A549 (cell line): ENCODE data around the gene MINPP1. TPM values are rescaled to one million over a fixed set of nuclear protein-coding genes. Genes with fewer than 3 reads are reported as not detected.

Source experiments
- ATAC-seq, 2 experiments: fragments of 200-7000 bp in 1 of 2; fragments of >200 bp in 1 of 2; cut with Nextera tagmentation in 1 of 2; cut with Tn5 transposase in 1 of 2; 3 replicates each; pipeline versions ENCODE4 v1.8.0 to v1.9.1; 2018 to 2020; ENCODE audit warnings: mild to moderate bottlenecking in 1 of 2, moderate library complexity in 1 of 2
- CTCF ChIA-PET: fragments of 300-600 bp; sonication (Branson Sonifier 250); formaldehyde crosslinking; extraction: SDS; loops from one replicate; lab custom pipeline; 2021; ENCODE audit warnings: antibody characterized with exemption, inconsistent platforms; lab: Yijun Ruan, JAX
- POLR2A ChIA-PET: fragments of 350-600 bp; formaldehyde crosslinking; extraction: SDS; loops from one replicate; lab custom pipeline; 2021; ENCODE audit warnings: antibody characterized with exemption, inconsistent platforms; lab: Yijun Ruan, JAX
- DNase-seq, 2 experiments: peaks; one replicate each; pipeline versions ENCODE4 v3.0.0 to v3.0.0-alpha.2; 2011 to 2016; ENCODE audit warnings: low read depth in 1 of 2, low spot score in 1 of 2
- FAIRE-seq: peaks from 2 replicates; lab custom pipeline; 2011; peaks lifted over from hg19 to GRCh38; lab: Jason Lieb, UNC
- H3K27ac ChIP-seq, 2 experiments: fragments of >200 bp; sonication (Bioruptor Twin); formaldehyde crosslinking; 3 replicates each; pipeline ENCODE4 v1.5.1; 2016 to 2017
- H3K4me1 ChIP-seq: fragments of >200 bp; sonication (Bioruptor Twin); formaldehyde crosslinking; 3 replicates; pipeline ENCODE4 v1.6.1; 2016
- H3K4me2 ChIP-seq: fragments of >200 bp; sonication (Bioruptor Twin); formaldehyde crosslinking; 3 replicates; pipeline ENCODE4 v1.6.1; 2016
- H3K4me3 ChIP-seq: fragments of >200 bp; sonication (Bioruptor Twin); formaldehyde crosslinking; 3 replicates; pipeline ENCODE4 v1.5.1; 2016
- H3K9me3 ChIP-seq: fragments of >200 bp; sonication (Bioruptor Twin); formaldehyde crosslinking; 3 replicates; pipeline ENCODE4 v1.6.1; 2016
- CHD4 ChIP-seq: fragments of 200-600 bp; sonication (generic); IDR thresholded peaks from 2 replicates; pipeline ENCODE4 v1.6.1; 2016; ENCODE audit warnings: antibody characterized with exemption, mild to moderate bottlenecking, borderline replicate concordance
- FOSL2 ChIP-seq, 2 experiments: fragments of 450-650 bp in 1 of 2; fragments of >200 bp in 1 of 2; sonication (Bioruptor Twin) in 1 of 2; formaldehyde crosslinking; IDR thresholded peaks; 2 replicates each; pipeline versions ENCODE4 v1.5.0 to v1.6.1; 2016 to 2020; ENCODE audit warnings: mild to moderate bottlenecking in 1 of 2, moderate library complexity in 1 of 2
- HOXB5 ChIP-seq: fragments of 250-450 bp; sonication (Bioruptor Pico); IDR thresholded peaks from 2 replicates; pipeline ENCODE4 v1.5.0; 2020; ENCODE audit warnings: mild to moderate bottlenecking, moderate library complexity
- JUNB ChIP-seq: fragments of >200 bp; sonication (Bioruptor Twin); formaldehyde crosslinking; IDR thresholded peaks from 2 replicates; pipeline ENCODE4 v1.6.1; 2016
- MAFK ChIP-seq: fragments of 450-650 bp; IDR thresholded peaks from 2 replicates; pipeline ENCODE4 v1.6.1; 2014; ENCODE audit not compliant: partially characterized antibody
- NPAS2 ChIP-seq: fragments of 250-450 bp; sonication (Bioruptor Pico); IDR thresholded peaks from 2 replicates; pipeline ENCODE4 v1.8.0; 2022; ENCODE audit warnings: mild to moderate bottlenecking, moderate library complexity, borderline replicate concordance
- PHF8 ChIP-seq: fragments of 200-600 bp; sonication (generic); IDR thresholded peaks from 2 replicates; pipeline ENCODE4 v1.6.1; 2016; ENCODE audit warnings: low read depth, mild to moderate bottlenecking, antibody characterized with exemption, moderate library complexity, borderline replicate concordance
- POLR2AphosphoS2 ChIP-seq: conservative IDR thresholded peaks from 2 replicates; pipeline ENCODE4 v1.6.1; 2012; ENCODE audit warnings: low read length, improper control_type of control experiment, inconsistent platforms
- RAD21 ChIP-seq, 2 experiments: fragments of >200 bp in 1 of 2; sonication (Bioruptor Twin) in 1 of 2; formaldehyde crosslinking in 1 of 2; IDR thresholded peaks in 1 of 2; conservative IDR thresholded peaks in 1 of 2; 2 replicates in 1 of 2; 3 replicates in 1 of 2; pipeline ENCODE4 v1.6.1; 2012 to 2018; ENCODE audit warnings: inconsistent platforms in 1 of 2
- RCOR1 ChIP-seq: fragments of 150-350 bp; IDR thresholded peaks from 2 replicates; pipeline ENCODE4 v1.6.1; 2014; ENCODE audit warnings: antibody characterized with exemption, low read length, low read depth
- RNF2 ChIP-seq: fragments of 200-600 bp; sonication (generic); IDR thresholded peaks from 2 replicates; pipeline ENCODE4 v1.6.1; 2016; ENCODE audit warnings: low read depth, mild to moderate bottlenecking, antibody characterized with exemption, moderate library complexity, borderline replicate concordance
- SMC3 ChIP-seq: fragments of >200 bp; sonication (Bioruptor Twin); formaldehyde crosslinking; IDR thresholded peaks from 3 replicates; pipeline ENCODE4 v1.6.1; 2018; ENCODE audit warnings: inconsistent platforms
- TFCP2L1 ChIP-seq: fragments of 250-450 bp; sonication (Bioruptor Pico); IDR thresholded peaks from 2 replicates; pipeline ENCODE4 v1.5.0; 2021; ENCODE audit warnings: mild to moderate bottlenecking
- ZNF302 ChIP-seq: fragments of 250-450 bp; sonication (Bioruptor Pico); IDR thresholded peaks from 2 replicates; pipeline ENCODE4 v1.9.0; 2021; ENCODE audit warnings: inconsistent platforms, mild to moderate bottlenecking, moderate library complexity
- WGBS: methylation state at CpG from one replicate; pipeline ENCODE4 v1.1.6; 2017; ENCODE audit errors: missing lambda C conversion rate; 5-methylcytosine and 5-hydroxymethylcytosine counted together
- polyA plus RNA-seq, 4 experiments: library from polyadenylated mRNA; depleted of rRNA in 3 of 4; stranded (reverse); fragments of >200 nt; fragmentation: RNase III in 1 of 4; extraction: RNeasy Plus Mini Kit Qiagen cat#74134 plus additional on column Dnase treatment in 1 of 4; gene quantifications; 2 replicates in 3 of 4; 3 replicates in 1 of 4; pipeline ENCODE4 v1.2.3, GENCODE V29; 2011 to 2017
- TF ChIP-seq, protein P1 (sequence below): fragments of >200 bp; sonication (Bioruptor Twin); formaldehyde crosslinking; IDR thresholded peaks from 2 replicates; pipeline ENCODE4 v1.6.1; 2016
- TF ChIP-seq, protein P2 (sequence below): fragments of 450-650 bp; IDR thresholded peaks from 2 replicates; pipeline ENCODE4 v1.6.1; 2014; ENCODE audit warnings: antibody characterized with exemption
- TF ChIP-seq, protein P3 (sequence below): IDR thresholded peaks from 2 replicates; pipeline ENCODE4 v1.6.1; 2012; ENCODE audit warnings: low read depth, borderline replicate concordance
- TF ChIP-seq, protein P4 (sequence below): fragments of 250-450 bp; sonication (Bioruptor Pico); IDR thresholded peaks from 2 replicates; pipeline ENCODE4 v1.5.0; 2020; ENCODE audit warnings: low read depth, mild to moderate bottlenecking, moderate library complexity
- TF ChIP-seq, protein P5 (sequence below): fragments of 200-600 bp; sonication (generic); IDR thresholded peaks from 2 replicates; pipeline ENCODE4 v1.6.1; 2016; ENCODE audit warnings: antibody characterized with exemption, mild to moderate bottlenecking, moderate library complexity
- TF ChIP-seq, protein P6 (sequence below): IDR thresholded peaks from 2 replicates; pipeline ENCODE4 v1.6.1; 2012
- TF ChIP-seq, protein P7 (sequence below): fragments of >200 bp; sonication (Bioruptor Twin); formaldehyde crosslinking; IDR thresholded peaks from 3 replicates; pipeline ENCODE4 v1.5.1; 2016

MINPP1 gene
- polyA plus RNA-seq, 2 of the 4 experiments (the other 2 are of a cell fraction): 28.4 to 31.4 TPM

DNA sequence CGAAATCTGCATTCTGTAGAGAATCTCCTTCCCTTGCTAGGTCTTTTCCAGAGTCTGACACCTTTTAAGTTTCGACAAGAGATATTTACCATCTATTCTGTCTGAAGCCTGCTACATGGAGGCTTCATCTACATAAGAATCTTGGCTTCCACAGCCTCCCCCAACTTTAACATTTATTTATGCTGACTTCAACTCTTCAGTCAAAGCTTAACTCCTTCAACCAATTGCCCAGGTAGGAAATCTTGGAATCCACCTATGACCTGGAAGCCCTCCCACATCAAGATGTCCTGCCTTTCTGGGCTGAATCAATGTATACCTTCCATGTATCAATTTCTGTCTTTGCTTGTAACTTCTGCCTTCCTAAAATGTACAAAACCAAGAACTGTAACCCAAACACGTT lies 54.7 kb downstream of the MINPP1 start:
- TF ChIP-seq, protein P1, sequence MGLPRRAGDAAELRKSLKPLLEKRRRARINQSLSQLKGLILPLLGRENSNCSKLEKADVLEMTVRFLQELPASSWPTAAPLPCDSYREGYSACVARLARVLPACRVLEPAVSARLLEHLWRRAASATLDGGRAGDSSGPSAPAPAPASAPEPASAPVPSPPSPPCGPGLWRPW: no peak
- TF ChIP-seq, protein P2, sequence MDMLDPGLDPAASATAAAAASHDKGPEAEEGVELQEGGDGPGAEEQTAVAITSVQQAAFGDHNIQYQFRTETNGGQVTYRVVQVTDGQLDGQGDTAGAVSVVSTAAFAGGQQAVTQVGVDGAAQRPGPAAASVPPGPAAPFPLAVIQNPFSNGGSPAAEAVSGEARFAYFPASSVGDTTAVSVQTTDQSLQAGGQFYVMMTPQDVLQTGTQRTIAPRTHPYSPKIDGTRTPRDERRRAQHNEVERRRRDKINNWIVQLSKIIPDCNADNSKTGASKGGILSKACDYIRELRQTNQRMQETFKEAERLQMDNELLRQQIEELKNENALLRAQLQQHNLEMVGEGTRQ: no peak
- TF ChIP-seq PHF8 (no peak), NPAS2 (CRISPR knock-in tag) (no peak), ZNF302 (no peak), JUNB (no peak), RNF2 (no peak), HOXB5 (no peak), SMC3 (no peak)
- TF ChIP-seq, protein P3, sequence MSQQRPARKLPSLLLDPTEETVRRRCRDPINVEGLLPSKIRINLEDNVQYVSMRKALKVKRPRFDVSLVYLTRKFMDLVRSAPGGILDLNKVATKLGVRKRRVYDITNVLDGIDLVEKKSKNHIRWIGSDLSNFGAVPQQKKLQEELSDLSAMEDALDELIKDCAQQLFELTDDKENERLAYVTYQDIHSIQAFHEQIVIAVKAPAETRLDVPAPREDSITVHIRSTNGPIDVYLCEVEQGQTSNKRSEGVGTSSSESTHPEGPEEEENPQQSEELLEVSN: no peak
- TF ChIP-seq, protein P4, sequence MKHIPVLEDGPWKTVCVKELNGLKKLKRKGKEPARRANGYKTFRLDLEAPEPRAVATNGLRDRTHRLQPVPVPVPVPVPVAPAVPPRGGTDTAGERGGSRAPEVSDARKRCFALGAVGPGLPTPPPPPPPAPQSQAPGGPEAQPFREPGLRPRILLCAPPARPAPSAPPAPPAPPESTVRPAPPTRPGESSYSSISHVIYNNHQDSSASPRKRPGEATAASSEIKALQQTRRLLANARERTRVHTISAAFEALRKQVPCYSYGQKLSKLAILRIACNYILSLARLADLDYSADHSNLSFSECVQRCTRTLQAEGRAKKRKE (CRISPR knock-in tag): no peak
- TF ChIP-seq, all 56 proteins: peak for 0

DNA sequence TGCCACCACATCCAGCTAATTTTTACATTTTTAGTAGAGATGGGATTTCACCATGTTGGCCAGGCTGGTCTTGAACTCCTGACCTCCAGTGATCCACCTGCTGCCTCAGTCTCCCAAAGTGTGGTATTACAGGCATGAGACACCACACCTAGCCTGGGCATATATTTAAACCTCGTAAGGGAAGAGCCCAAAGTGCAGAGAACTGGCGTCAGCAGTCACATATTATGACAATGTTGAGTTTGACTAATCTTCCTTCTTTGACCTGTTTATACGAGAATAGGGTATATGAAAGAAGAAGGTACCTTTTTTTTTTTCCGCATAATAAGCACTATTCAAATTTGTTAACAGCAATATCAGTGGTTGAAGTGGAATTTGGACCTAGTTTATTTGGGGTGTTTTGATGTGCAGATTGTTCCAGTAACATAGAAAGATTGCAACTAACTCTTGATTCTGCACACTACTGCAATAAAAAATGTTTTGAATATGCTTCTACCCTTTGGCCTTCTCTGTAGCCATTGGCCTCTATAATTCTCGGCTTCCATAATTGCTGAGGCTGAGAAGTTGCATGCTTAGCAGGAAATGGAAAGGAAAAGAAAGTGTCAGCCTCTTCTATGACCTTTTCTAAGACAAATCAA lies 55.9 kb downstream of the MINPP1 start:
- FAIRE-seq (no peak), DNase-seq (no peak), ATAC-seq (no peak)
- H3K4me1 ChIP-seq: no peaks in the 10 kb centered on the region
- H3K9me3 ChIP-seq: peaks cover 15% of the 10 kb centered on the region
- peak; percentile 51 for TF ChIP-seq MAFK
- TF ChIP-seq NPAS2 (CRISPR knock-in tag): no peak
- POLR2A ChIA-PET: no interaction called here
- H3K4me3 ChIP-seq: no peak overlapping the region
- 82% methylated on average over 5 of the region's 5 CpGs for WGBS
- CTCF ChIA-PET: no interaction called here
- no peak overlapping the region for H3K4me2 ChIP-seq
- H3K27ac ChIP-seq: no peak overlapping the region

More for the DNA sequence above, 54.7 kb downstream of the MINPP1 start:
- H3K4me1 ChIP-seq: no peaks in the 10 kb centered on the region
- POLR2A ChIA-PET: no interaction called here
- ATAC-seq (no peak), FAIRE-seq (no peak), DNase-seq (no peak)
- no peak overlapping the region for H3K4me3 ChIP-seq
- no peak overlapping the region for H3K27ac ChIP-seq
- H3K9me3 ChIP-seq: peaks cover 3% of the 10 kb centered on the region; the same call in 1 of the 3 replicates
- H3K4me2 ChIP-seq: no peak overlapping the region
- CTCF ChIA-PET: interaction anchor here (1.0 kb wide), 1 partner anchor 18 kb away, joined by 3 read pairs; no protein-coding TSS in a partner anchor
- WGBS: 78% methylated on average over 3 of the region's 3 CpGs

DNA sequence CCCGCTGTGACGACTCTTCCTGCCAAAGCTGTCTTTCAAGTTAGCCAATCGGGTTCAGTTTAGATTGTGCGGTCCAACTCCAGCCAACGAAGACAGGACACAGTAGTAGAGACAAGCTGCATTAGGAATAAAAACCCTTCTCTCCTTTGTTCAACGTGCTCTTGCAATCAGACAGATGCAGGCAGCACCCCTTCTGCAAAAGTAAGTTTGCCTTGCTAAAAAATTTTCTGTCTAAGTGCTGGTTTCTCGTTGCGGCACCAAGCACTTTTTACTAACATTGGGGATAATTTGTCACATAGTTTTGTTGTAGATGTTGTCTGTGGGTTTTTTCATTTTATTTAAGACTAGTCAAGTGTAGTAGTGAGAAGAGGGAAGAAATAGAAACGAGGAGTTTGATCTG lies 58.1 kb downstream of the MINPP1 start:
- ChIA-PET POLR2A (no interaction called here), CTCF (interaction anchor here (1.4 kb wide), 1 partner anchor 62 kb away, joined by 3 read pairs; no protein-coding TSS in a partner anchor)
- H3K27ac ChIP-seq: no peak overlapping the region
- ATAC-seq (no peak), DNase-seq (no peak), FAIRE-seq (no peak)
- no peaks in the 10 kb centered on the region for H3K4me1 ChIP-seq
- H3K9me3 ChIP-seq: peaks cover 15% of the 10 kb centered on the region
- 73% methylated on average over 9 of the region's 9 CpGs for WGBS
- H3K4me2 ChIP-seq: no peak overlapping the region
- H3K4me3 ChIP-seq: no peak overlapping the region
- TF ChIP-seq PHF8: no peak
- TF ChIP-seq, protein P5, sequence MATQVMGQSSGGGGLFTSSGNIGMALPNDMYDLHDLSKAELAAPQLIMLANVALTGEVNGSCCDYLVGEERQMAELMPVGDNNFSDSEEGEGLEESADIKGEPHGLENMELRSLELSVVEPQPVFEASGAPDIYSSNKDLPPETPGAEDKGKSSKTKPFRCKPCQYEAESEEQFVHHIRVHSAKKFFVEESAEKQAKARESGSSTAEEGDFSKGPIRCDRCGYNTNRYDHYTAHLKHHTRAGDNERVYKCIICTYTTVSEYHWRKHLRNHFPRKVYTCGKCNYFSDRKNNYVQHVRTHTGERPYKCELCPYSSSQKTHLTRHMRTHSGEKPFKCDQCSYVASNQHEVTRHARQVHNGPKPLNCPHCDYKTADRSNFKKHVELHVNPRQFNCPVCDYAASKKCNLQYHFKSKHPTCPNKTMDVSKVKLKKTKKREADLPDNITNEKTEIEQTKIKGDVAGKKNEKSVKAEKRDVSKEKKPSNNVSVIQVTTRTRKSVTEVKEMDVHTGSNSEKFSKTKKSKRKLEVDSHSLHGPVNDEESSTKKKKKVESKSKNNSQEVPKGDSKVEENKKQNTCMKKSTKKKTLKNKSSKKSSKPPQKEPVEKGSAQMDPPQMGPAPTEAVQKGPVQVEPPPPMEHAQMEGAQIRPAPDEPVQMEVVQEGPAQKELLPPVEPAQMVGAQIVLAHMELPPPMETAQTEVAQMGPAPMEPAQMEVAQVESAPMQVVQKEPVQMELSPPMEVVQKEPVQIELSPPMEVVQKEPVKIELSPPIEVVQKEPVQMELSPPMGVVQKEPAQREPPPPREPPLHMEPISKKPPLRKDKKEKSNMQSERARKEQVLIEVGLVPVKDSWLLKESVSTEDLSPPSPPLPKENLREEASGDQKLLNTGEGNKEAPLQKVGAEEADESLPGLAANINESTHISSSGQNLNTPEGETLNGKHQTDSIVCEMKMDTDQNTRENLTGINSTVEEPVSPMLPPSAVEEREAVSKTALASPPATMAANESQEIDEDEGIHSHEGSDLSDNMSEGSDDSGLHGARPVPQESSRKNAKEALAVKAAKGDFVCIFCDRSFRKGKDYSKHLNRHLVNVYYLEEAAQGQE: no peak
- TF ChIP-seq POLR2AphosphoS2: no peak
- TF ChIP-seq CHD4: no peak
- TF ChIP-seq FOSL2 (IDR thresholded peaks at IDR 0.05): no peak
- TF ChIP-seq FOSL2 (CRISPR knock-in tag; IDR thresholded peaks at IDR 0.05): no peak
- TF ChIP-seq, protein P6, sequence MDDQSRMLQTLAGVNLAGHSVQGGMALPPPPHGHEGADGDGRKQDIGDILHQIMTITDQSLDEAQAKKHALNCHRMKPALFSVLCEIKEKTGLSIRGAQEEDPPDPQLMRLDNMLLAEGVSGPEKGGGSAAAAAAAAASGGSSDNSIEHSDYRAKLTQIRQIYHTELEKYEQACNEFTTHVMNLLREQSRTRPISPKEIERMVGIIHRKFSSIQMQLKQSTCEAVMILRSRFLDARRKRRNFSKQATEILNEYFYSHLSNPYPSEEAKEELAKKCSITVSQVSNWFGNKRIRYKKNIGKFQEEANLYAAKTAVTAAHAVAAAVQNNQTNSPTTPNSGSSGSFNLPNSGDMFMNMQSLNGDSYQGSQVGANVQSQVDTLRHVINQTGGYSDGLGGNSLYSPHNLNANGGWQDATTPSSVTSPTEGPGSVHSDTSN: no peak
- TF ChIP-seq RAD21 (conservative IDR thresholded peaks at IDR 0.05 in 1 of 2, IDR thresholded peaks at IDR 0.05 in 1 of 2): no peak
- TF ChIP-seq, protein P7, sequence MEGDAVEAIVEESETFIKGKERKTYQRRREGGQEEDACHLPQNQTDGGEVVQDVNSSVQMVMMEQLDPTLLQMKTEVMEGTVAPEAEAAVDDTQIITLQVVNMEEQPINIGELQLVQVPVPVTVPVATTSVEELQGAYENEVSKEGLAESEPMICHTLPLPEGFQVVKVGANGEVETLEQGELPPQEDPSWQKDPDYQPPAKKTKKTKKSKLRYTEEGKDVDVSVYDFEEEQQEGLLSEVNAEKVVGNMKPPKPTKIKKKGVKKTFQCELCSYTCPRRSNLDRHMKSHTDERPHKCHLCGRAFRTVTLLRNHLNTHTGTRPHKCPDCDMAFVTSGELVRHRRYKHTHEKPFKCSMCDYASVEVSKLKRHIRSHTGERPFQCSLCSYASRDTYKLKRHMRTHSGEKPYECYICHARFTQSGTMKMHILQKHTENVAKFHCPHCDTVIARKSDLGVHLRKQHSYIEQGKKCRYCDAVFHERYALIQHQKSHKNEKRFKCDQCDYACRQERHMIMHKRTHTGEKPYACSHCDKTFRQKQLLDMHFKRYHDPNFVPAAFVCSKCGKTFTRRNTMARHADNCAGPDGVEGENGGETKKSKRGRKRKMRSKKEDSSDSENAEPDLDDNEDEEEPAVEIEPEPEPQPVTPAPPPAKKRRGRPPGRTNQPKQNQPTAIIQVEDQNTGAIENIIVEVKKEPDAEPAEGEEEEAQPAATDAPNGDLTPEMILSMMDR: no peak
- TF ChIP-seq RCOR1: no peak
- TF ChIP-seq TFCP2L1: no peak
- TF ChIP-seq, protein P4 (CRISPR knock-in tag): no peak
